C4-2B (cell line): Measurements from ENCODE around the gene RARS1.

Source experiments
- H3K27ac ChIP-seq: fragments of 450-650 bp; 2 replicates; pipeline ENCODE4 v1.5.1; 2017
- ZFX ChIP-seq: fragments of 450-650 bp; IDR thresholded peaks from 2 replicates; pipeline ENCODE4 v1.6.1; 2017
- TF ChIP-seq, protein P1 (sequence below): fragments of 450-650 bp; conservative IDR thresholded peaks from 2 replicates; pipeline ENCODE4 v1.5.1; 2017; ENCODE audit warnings: mild to moderate bottlenecking

Gene RARS1

DNA sequence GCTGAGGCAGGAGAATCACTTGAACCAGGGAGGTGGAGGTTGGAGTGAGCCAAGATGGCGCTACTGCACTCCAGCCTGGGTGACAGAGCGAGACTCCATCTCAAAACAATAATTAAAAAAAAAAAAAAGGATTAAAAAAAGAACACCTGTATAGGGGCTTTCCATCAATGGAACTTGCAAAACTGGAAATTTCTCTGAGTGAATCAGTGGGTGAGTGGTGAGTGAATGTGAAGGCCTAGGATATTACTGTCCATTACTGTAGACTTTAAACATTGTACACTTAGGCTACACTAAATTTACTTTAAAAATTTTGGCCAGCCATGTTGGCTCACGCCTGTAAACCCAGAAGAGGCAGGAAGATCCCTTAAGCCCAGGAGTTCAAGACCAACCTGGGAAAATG, 5.7 kb upstream of the RARS1 start:
- TF ChIP-seq ZFX: no peak
- TF ChIP-seq, protein P1, sequence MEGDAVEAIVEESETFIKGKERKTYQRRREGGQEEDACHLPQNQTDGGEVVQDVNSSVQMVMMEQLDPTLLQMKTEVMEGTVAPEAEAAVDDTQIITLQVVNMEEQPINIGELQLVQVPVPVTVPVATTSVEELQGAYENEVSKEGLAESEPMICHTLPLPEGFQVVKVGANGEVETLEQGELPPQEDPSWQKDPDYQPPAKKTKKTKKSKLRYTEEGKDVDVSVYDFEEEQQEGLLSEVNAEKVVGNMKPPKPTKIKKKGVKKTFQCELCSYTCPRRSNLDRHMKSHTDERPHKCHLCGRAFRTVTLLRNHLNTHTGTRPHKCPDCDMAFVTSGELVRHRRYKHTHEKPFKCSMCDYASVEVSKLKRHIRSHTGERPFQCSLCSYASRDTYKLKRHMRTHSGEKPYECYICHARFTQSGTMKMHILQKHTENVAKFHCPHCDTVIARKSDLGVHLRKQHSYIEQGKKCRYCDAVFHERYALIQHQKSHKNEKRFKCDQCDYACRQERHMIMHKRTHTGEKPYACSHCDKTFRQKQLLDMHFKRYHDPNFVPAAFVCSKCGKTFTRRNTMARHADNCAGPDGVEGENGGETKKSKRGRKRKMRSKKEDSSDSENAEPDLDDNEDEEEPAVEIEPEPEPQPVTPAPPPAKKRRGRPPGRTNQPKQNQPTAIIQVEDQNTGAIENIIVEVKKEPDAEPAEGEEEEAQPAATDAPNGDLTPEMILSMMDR: no peak
- H3K27ac ChIP-seq: no peak overlapping the region

- no peak overlapping the region for H3K27ac ChIP-seq
- TF ChIP-seq, protein P1: no peak
These were observed 4.9 kb upstream of the RARS1 start for GRCh38 chr5:168481330-168481788.

DNA sequence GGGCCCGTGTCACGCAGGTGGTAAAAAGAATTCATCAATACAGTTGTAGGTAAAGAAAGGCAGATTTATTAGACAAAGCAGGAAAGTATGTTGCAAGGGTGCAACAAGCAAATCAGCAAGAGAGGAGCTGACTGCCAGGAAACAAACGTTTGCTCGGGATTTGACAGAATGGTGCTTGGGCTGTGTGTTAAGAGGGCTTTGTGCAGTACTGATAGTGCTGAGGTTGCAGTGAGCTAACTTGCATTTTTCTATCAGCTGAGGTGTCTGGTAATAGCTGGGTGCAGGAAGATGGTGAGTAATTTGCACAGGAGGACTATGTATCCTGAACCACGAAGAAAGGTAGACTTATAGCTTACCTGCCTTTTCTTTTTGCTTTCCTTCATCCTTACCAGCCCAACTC, 3.9 kb upstream of the RARS1 start:
- H3K27ac ChIP-seq: no peak overlapping the region
- TF ChIP-seq ZFX: no peak
- TF ChIP-seq, protein P1: no peak

DNA sequence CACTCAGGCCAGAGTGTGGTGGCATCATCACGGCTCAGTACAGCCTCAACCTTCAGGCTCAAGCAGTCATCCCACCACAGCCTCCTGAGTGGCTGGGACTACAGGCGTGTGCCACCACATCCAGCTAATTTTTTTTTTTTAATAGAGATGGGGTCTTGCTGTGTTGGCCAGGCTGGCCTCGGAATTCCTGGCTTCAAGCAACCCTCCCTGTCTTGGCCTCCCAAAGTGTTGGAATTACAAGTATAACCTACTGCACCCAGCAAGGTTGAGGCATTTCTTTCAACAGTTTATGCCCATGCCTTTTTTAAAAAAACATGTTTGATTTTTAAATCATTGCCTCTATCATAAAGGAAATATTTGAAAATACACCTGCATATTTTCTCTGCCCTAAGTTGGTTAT, 2.8 kb downstream of the RARS1 start:
- H3K27ac ChIP-seq: no peak overlapping the region
- TF ChIP-seq ZFX: no peak
- TF ChIP-seq, protein P1: no peak

DNA sequence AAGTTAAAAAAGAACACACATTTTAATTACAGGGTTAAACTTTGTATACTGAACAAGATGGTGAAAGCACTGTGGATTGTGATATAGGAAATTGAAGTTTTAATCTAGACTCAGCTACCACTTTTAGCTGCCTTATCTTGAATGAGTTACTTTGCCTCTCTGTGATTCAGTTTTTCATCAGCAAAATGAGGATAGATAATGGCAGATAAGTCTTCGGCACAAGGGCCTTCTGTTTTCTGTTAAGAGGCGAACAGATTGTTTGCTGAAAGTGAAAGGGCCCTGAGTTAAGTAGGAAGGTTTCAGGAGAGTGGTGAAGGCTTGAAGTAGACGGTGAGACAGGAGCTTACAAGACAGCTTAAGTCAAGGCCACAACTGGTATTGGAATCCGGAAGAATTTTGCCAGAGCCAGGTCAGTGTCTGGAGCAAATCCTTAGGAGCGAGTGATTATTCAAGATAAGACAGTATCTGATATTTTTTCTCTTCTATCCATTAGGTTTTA, 7.8 kb downstream of the RARS1 start:
- no peak for TF ChIP-seq ZFX
- TF ChIP-seq, protein P1: no peak

GRCh38 chr5:168502563-168503237, 16.4 kb downstream of the RARS1 start:
- H3K27ac ChIP-seq: no peak overlapping the region
- no peak for TF ChIP-seq ZFX
- TF ChIP-seq, protein P1: no peak

More for the DNA sequence above, 7.8 kb downstream of the RARS1 start:
- H3K27ac ChIP-seq: no peak overlapping the region

DNA sequence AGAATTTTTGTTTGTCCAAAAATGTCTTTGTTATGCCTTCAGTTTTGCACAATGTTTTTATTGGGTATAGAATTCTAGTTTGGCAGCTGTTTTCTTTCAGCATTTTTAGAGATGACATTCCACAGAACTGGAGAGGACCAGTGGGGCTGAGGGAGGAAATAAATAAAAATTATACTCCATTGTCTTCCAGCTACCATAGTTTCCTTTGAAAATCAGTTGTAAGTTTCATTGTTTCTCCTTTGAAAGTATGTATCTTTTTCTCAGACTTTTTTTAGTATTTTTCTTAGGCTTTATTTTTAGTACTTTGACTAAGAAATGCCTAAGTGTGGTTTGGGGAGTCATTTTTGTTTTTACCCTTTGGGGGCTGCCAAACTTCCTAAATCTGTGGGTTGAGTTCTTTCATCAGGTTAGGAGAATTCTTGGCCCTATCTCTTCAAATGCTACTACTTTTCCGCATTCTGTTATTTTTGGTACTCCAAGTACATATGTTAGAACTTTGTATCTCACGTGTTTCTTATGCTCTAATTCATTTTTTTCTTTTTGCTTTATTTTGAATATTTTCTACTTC, 27.7 kb downstream of the RARS1 start:
- TF ChIP-seq, protein P1: no peak
- no peak for TF ChIP-seq ZFX
- no peak overlapping the region for H3K27ac ChIP-seq
